AG08395 (cell line): ENCODE data around the gene CHMP3.
A peak's percentile ranks its signal among the peaks of the same experiment; 100 is the strongest.

ENCODE experiments used
- DNase-seq: peaks from one replicate; pipeline ENCODE4 v3.0.0; 2012; ENCODE audit warnings: mixed read lengths, low spot score

Gene CHMP3

DNA sequence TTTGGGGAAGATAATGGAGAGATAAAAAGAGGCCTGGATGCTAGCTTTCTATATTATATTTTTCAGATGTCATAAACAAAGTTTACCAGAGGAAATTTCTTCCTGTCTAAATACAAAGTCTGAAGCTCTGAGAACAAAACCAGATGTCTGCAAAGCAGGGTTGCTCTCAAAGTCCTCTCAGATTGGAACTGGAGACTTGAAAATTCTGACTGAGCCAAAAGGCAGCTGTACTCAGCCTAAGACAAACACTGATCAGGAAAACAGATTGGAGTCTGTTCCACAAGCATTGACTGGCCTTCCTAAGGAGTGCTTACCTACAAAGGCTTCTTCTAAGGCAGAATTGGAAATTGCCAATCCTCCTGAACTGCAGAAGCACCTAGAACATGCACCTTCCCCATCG is 96.9 kb downstream of the CHMP3 start:
- DNase-seq, result no peak

DNA sequence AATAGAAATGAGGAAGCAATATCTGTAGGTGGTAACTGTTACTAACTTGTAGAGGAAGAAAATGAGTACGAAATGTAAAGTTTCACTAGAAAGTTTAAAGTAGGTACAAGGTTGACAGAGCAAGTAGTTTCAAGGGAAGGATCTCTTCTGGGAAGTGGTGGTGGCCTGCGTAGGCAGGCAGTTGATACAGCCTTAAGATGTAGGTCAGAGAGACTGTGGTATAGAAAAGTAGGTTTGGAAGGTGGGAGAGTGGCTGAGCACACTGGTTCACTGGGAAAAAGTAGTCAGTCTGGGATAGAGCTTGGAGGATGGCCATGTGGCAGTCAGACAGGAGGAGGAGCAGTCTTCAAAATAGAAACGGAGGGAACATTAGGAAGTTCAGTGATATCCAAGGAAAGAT is 98.6 kb downstream of the CHMP3 start:
- no peak for DNase-seq

DNA sequence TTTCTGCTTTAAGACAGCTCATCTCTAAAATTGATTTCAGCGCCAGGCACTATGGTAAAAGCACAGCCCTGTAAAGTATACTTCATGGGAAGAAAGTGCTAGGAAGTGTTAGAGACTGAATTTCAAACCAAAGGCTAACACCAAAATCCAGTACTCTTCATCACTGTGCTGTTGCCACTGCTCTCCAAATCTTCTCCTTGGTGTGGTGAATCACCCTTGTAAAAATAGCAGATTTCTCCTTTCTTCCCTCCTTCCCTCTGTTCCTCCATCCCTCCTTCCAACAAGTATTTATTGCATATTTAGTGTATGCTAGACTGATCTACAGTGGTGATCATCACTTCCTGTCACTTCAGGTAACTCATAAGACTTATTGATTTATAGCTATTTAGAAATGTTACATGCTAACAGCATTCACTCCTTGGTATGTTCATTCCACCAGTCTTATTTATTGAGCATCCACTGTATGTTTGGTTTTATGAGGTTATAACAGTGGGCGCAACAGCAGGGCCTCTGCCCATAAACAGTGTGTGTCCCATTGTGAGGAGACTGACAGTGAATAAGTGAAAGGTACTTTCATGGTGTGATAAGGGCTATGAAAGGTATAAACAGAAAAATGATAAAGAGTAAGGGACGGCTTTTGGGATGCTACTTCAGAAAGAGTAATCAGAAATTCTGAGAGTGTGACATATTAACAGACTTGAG is 102.0 kb downstream of the CHMP3 start:
- no peak for DNase-seq

GRCh38 chr2:86455181-86455580 is 108.1 kb downstream of the CHMP3 start:
- DNase-seq, result no peak

DNA sequence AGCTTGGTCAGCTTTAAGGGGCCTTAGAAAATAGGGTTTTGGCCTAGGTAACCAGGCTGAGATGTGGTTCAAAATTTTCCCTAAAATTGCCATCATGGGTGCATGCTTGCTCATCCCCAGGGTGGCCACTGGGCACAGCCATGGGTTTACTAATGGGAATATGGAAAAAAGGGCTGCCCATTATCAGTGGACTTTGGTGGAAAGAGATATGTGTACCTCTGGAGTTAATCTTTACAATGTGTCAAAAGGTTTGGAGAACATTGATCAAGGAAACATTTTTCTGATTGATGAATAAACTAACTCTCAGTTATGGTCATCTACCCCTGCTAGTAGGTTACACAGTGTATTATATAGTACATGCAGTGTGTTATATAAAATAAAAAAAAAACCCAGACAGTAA is 109.0 kb downstream of the CHMP3 start:
- DNase-seq, result no peak

GRCh38 chr2:86453836-86454235 is 109.4 kb downstream of the CHMP3 start:
- peak; percentile 47 for DNase-seq
